CD4-positive, alpha-beta T cell treated with Interleukin-15 for 1 hour (primary cell): ENCODE data around the gene VPS50.

Experiments
- DNase-seq: peaks from one replicate; pipeline ENCODE4 v3.0.0-alpha.2; 2020

The VPS50 gene, protein sequence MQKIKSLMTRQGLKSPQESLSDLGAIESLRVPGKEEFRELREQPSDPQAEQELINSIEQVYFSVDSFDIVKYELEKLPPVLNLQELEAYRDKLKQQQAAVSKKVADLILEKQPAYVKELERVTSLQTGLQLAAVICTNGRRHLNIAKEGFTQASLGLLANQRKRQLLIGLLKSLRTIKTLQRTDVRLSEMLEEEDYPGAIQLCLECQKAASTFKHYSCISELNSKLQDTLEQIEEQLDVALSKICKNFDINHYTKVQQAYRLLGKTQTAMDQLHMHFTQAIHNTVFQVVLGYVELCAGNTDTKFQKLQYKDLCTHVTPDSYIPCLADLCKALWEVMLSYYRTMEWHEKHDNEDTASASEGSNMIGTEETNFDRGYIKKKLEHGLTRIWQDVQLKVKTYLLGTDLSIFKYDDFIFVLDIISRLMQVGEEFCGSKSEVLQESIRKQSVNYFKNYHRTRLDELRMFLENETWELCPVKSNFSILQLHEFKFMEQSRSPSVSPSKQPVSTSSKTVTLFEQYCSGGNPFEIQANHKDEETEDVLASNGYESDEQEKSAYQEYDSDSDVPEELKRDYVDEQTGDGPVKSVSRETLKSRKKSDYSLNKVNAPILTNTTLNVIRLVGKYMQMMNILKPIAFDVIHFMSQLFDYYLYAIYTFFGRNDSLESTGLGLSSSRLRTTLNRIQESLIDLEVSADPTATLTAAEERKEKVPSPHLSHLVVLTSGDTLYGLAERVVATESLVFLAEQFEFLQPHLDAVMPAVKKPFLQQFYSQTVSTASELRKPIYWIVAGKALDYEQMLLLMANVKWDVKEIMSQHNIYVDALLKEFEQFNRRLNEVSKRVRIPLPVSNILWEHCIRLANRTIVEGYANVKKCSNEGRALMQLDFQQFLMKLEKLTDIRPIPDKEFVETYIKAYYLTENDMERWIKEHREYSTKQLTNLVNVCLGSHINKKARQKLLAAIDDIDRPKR

DNA sequence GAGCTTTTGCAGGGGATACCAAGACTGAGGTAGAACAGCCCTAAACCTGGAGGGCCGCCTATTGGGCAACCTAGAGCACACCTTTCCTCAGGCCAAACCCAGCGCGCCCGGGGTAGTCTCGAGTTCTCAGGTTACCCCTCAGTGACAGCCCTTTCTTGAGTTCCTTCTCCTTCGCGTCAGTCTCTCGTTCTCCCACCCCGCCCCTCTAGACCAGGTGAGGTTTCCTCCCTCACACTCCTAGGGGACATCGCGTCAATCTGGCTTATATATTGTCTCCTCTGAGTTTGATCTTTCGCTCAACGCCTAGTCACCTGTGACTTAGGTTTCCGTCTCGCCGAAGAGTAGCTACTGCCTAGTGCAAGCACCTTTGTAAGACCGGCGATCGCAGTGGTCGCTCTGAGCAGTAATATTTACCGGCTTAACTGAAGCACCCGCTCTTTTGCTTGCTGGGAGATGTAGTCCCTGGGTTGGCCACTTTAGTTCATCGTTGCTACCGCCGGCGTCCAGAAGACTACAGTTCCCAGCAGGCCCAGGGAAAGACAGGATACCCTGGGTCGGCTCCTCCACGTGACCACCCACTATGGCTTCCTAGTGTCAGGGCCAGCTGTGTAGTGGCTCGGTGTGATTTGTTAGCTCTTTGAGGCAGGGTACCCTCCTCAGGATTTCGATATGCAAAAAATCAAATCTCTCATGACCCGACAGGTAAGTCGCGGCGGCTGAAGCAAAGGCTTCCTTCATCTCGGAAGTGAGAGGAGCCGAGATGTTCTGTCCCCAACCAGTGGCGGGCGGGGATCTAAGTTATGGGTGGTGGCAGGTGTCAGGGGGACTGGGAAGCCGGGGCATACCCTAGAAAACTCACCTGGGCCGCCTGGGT lies at the start of gene VPS50:
VPS50 (plus strand) TSS at position 568 of the 874 bp plus-strand sequence; CDS start at position 670, 102 bp downstream.
- DNase-seq: peak; percentile 96

DNA sequence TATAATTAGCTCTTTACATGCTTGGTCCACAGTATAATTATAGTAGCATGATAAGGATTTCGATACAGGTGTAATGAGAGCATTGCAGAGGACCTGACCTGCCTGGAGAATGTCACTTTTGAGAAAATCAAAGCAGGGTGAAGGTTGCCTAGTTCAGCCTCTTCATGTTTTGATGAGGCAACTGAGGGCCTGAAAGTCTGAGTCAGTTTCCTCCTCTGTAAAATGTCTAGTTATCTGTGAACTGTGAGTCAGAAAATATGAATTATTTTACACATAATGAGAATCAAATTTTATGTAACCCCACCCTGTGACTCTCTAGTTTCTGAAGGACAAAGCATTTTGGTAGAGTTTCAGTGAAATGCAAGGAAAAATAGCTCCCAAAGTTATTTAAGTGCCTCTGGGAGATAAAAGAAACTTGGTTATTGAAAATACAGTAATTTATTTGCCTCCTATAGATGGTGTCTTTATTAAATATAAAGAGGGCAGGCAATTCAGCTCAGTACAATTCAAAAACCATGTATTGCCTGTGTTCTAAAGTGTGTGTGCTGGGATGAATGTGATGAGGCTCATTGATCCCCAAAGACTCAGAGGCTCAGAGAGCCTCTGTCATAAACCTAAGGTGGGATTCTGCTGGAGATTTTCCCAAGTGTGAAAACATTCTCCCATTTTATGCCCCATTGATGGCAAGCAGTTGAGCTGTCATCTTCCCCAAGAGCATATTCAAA lies 46.7 kb upstream of the VPS50 start:
- no peak for DNase-seq

DNA sequence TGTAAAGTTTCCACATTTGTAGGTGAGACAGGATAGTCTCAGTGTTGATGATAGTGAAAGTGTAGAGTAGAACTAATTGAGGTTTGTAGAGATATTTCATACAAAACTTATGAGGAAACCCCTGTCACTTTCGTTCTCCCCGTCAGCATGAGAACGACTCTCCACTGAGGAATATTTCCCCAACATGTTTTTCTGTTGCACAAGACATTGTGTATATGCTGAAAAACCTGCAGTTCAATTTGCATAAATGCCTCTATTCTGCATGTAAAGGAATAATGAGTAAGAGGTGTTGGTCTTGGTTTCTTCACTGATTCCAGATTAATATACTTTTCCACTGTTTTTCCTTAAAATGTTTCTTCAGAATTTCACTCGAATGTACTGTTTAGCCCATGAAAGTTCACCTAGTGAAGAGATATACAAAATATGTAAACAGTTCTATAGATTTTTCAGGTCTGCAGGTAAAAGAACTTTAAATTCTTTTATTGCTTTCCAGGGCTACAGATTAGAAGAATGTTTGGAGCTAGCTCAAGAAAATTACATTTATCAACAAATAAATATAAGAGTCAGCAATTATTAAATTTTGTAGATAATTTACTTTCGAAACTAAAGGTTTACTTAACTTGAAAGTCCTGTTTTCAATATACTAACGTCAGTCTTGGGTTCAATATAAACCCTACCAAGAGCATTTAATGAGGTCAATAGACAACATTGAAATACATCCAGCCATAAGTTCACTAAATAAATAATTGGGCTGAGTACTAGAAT lies 43.1 kb upstream of the VPS50 start:
- DNase-seq: no peak

DNA sequence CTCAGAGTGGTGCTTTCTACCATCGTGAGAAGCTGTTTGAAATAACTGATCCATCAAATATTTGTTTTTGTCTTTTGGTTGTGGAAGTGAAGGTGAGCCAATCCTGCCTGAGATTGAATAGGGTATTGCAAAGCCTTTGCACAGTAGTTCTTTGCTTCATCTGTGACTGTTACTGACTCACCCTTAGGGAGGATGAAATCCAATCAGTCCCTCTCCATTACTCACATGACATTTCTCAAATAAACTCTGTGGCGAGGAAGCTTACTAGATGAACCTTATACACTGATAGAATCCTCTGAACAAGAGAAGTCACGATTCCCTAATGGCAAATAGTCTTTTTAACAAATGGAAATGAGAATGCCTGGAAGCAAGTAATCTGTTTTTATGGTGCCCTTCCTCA lies 37.8 kb upstream of the VPS50 start:
- no peak for DNase-seq

DNA sequence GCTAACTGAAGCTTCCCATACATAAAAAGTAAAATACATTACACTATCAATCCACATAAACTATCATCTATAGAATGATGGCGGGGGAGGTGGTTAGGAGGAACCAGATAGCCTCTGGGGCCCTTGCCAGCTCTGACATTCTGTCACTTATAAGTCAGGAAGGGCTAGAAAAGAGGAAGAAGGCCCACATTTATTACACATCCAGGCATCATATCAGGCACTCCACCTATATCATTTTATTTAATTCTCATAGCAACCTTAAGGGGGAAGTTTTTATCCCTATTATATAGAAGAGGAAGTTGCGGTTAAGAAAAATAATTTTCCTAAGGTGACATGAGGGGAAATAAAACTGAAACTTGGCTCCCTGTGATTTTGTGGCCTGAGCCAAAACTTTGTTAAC lies 35.8 kb upstream of the VPS50 start:
- DNase-seq: no peak

DNA sequence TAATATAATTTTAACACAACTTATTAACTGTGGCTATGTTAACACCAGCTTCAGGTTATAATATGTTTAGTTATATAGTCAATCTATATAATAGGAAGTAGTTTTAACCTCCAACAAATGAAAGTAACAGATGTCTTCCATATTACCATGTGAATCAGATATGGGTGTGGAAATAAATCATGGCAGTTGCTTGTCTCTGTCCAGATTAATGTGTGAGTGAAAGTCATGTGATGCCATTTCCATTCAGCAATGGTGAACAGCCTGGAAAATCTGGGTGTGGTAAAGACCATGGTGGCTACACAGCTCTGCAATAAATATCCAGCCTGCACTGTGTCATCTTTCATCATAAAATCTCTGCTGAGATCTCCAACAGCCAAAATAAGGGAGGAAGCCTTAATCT lies 33.7 kb upstream of the VPS50 start:
- DNase-seq: no peak

DNA sequence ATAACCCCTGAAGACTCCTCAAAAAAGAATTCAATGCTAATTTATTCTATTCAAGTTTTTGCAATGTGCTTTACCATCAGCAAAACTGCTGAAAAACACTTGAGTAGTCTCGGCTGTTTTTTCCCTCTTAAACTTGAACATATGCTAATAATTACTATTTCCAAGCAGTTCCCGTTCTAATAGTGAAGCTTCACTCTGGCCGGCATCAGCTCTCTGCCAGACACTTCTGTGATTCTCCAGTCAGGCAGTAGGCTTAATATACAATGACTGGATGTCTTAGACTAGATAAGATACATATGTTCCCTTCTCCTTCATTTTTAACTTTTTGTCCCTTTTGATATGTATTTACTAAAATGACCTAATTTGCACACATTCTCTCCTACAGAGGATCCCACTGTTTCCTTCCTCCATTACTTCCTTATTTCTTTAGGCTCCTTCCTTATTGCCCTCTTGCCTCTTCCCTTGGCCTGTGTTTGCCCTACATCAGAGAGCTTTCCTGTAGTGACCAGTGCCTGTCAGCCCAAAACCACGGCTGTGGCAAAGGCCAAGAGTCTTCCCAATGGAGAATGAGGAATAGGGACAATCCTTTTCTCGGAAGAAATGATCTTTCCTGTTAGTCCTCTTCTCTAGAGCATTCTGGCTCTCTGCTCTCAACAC lies 29.4 kb upstream of the VPS50 start:
- no peak for DNase-seq

DNA sequence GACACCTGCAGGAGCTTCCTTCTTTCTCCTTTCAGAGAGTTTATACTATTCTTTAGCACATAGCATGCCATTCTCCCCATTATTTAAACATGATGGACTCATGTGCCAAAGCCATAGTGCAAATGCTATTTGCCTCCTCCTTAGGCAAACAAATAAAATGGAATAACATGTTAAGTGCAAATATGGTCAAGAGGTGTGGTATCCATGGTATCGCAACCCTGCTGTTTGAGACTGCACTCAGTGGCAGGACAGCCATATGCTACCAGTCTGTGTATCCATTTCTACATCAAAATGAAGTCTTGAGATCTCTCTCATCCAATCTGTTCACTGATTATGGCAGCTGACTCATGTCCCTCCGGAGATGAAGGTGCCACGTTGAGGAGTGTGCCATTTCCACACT lies 28.7 kb upstream of the VPS50 start:
- no peak for DNase-seq

DNA sequence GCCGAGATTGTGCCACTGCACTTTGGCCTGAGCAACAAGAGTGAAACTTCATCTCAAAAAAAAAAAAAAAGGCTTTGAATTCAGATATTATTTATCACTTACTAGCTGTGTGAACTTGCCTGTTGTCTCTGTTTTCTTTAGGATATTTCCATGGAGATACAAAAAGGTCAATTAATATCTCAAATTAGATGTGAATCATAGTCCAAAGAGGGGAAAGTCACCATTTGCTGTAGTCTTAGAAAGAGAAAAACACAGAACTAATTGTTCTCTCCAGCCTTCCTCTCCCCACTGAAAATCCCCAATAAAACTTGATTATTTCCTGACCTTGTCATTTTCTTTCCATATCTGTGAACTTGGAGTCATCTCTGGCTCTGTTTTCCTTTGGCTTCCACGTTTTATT lies 27.1 kb upstream of the VPS50 start:
- DNase-seq: no peak

DNA sequence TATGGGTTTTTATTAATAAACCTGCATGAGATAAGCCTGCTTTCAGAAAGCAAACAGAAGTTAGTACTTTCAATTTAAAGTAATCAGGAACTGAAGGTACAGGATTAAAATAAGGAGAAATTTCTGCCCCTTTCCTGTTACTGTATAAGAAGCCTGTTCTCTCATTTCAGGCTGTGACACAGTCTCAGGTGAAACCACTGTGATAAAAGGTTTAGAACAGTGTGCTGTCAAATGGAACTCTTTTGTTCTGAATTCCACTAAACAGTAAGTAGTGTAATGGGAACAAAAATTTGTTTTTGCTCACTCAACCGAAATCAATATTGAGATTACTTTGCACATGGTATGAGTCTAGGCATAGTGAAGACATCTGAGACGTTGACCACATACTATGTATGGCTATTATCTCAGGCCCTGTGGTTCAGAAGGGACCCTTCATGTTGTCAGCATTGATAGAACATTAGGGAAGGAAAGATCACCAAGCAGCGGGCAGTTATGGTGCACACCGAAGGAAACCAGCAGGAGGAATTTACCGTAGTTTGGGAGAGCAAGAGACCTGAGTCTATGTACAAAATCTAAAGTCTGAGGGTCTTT lies 20.8 kb upstream of the VPS50 start:
- no peak for DNase-seq

DNA sequence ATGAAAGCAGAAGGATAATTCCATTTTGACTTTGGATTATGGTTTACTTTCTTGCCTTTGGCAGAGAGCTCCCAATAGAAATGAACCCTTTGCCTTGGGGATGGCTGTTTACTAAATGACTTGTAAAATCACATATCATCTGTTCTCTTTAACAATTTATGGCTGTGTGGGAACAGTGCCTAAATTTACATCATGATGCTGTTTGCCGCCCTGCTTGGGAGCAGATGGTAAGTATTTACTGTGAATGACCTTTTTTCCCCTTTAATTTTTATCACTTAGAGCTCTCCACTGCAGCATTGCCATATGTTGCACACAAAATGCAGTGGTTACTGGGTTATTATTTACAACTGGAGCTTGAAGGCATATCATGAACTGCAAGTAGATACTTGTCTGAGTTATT lies 19.3 kb upstream of the VPS50 start:
- DNase-seq: no peak

DNA sequence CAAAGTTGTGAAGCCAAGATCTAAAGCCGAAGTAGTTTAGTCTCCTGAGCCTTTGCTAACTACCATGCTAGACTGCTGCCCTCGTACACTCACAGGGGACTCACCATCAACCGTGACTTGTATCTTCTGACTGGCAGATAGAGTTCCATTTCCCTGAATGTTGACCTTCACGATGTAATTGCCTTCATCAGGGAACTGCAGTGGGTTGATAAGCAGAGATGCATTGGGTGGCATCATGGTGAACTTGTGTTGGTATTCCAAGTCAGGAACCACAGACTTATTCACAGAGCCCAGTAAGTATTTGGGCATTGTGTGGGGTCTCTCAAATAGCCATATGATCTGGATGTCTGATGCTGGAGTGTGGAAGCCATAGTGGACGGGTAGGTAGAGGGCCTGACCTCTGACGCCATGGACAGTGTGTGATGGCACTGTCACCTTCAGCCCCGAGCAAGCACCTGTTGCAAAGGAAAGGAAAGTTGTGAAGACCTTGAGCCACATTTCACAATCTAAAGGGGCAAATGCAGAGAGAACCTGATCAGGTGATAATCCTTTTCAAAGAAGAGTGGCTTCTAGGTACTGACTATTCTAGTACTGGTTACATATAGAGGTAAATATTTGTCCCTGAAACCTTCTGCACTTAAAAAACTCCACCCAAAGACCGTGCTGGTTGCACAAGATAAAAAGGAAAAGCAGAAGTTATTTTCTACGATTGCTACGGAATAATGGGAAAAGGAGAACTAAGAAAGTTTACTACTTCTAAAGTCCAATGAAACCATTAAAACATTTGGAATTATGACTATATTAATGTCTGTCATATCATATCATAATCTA lies 13.0 kb upstream of the VPS50 start:
- DNase-seq: no peak

DNA sequence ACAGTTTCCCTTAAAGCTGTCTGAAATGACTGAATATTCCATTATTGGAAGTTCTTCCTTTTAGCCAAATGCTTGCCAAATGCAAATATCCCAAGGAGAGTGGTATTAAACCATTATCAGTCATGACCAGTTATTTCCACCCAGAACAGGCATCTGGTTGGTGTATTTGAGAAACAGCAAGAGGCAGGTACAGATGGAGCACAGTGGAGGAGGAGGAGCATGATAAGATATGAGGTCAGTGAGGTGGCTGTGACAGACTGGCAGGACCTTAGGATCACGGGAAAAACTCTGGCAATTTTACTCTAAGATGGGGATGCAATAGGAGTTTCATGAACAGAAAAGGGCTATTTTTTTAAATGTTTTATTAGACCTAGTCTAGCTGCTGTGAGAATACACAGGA lies 12.3 kb upstream of the VPS50 start:
- no peak for DNase-seq

DNA sequence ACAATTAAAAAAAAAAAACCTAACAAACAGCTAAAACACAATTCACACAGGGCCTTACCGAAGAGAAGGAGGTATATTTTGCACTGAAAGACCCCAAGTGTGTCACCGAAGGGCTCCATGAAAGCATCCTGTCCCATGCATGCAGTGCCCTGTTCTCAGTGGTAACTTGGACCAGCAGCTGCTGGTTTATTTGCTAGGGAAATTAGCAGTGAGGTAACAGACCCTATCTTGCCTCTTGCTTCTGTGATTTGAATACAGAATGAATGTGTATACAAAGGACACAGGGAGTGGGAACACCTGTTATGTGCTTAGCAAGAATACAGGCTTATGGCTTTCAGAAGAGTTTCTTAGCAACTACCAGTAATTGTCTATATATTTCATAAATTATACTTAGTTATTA lies 5.9 kb upstream of the VPS50 start, which contains the start of gene HEPACAM2:
HEPACAM2 (minus strand) TSS at position 160 of the 400 bp plus-strand sequence.
- no peak for DNase-seq

DNA sequence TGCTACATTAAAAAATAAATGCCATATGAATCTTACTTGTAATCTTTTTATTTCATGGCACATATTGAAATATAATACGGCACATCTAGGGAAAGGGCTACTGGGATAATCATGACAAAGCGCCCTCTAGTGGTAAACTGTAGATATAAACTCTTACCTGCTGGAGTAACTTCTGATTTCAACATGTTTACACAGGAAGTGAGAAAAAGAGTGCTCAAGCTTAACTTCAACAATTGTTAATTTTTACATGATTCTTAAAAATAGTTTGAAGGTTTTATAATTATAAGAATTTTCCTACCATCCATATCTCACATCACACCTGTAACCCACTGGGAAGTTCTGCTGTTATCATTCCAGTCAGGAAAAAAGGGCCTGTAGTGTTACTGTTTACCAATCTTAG lies 3.9 kb upstream of the VPS50 start:
- DNase-seq: no peak

DNA sequence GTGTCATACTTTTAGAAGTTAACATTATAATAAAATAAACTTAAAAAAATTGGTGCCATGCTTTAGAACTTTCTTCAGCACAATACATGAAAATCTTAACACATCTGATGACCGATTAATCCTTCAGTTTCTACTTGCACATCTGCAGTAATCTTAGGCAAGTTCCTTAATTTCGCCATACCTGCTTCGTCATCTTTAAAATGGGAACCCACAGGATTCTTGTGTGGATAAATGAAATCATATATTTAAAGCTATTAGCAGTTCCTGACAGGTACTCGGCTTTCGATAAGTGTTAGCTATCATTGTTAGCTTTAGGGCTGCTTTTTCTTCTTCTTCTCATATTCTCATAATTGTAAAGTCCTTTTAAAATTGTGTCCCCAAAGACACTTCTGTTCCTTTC lies 907 bp upstream of the VPS50 start:
- no peak for DNase-seq

DNA sequence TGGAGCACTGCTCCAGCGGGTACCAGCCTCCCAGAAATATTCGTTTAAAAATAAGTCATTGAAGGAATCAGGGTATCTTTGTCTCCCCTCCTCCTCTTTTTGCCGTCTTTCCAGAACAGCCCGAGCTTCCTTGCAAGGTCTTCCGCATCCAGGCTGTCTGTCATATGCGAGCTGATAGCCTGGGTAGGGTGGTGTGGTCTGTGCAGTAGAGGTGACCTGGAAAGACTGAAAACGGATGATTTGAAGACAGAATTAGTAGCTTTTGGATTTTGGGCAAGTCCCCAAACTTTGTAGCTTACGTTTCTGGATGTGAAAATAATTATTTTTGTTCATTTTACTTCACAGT lies 480 bp downstream of the VPS50 start:
- DNase-seq: no peak

DNA sequence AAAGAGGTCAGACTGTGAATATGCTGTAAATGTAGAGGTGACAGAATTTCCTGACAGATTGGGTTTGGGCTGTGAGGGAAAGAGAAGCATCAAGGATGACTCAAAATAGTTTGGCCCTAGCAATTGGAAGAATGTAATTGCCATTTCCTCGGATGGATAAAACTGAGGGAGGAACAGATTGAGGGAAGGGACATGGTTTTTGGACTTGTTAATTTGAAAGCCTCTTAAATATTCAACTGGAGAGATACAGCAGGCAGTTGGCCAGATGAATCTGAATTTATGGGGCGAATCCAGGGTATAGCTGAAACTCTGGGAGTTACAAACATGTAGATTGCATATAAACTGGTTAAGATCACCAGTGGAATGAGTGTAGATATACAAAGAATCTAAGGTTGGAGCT lies 3.4 kb downstream of the VPS50 start:
- no peak for DNase-seq

DNA sequence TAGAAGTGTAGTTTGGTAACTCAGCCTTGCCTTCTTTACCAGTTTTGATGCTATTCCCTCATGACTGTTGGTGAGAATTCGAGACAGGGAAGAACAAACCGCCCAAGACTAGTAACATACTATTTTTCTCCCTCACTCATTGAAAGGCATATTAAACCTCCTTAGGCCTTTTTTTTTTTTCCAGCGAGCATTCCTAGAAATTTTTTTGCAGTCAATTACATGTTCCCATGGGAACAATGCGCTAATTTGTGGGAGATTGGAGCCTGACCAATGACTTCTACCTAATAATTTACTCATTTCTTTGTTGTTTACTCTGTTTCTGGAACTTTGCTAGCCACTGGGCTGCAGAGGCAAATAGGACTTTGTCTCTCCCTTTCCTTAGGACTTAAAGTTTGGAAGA lies 6.0 kb downstream of the VPS50 start:
- no peak for DNase-seq

DNA sequence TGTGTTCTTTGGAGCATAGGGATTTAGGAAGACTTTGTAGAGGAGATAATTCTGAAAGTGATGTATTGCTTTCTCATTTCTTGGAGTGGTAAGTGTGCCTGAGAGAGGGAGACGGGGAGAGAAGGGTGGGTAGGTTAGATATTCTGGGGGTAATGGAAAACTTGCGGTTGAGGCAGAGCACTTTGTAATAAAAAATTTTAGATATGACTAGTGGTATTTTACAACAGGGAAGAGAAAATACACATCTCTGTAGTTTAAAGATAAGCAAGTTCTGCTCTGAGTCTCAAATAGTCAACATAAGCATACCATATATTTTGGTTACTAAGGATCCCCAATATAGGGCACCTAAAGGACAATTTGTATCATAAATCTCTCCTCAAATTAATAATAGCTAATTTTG lies 6.6 kb downstream of the VPS50 start:
- no peak for DNase-seq
